ENCODE data around the gene USP46. TPM values are rescaled to one million over a fixed set of nuclear protein-coding genes. Genes with fewer than 3 reads are reported as not detected.

USP46 gene
- total RNA-seq, 1 experiment from 2014 or later = 15.5 TPM

GRCh38 chr4:52588097-52588496 lies 71.0 kb downstream of the USP46 start:
- in situ Hi-C loops (cut with HindIII; ENCODE audit: low pct_unique_long_range_greater_than_20kb, low sequenced_read_pairs) = no loop called here
- peak; percentile 10 for DNase-seq (ENCODE audit: low read depth, low spot score)
- no peak overlapping the region for H3K27ac ChIP-seq (ENCODE audit: low read length)
- H3K4me3 ChIP-seq (ENCODE audit: low read depth in 2 of 2, low read length in 2 of 2) = no peak overlapping the region
- no peaks in the 10 kb centered on the region for H3K36me3 ChIP-seq (ENCODE audit: control insufficient read depth, insufficient read depth, low read length)
- no peaks in the 10 kb centered on the region for H3K27me3 ChIP-seq (ENCODE audit: control insufficient read depth, insufficient read depth, low read length)
- no peaks in the 10 kb centered on the region for H3K9me3 ChIP-seq (ENCODE audit: control insufficient read depth, insufficient read depth, low read depth, low read length)
- no peaks in the 10 kb centered on the region for H3K4me1 ChIP-seq (ENCODE audit: control insufficient read depth, insufficient read depth, low read length)
- TF ChIP-seq SIN3A (IDR thresholded peaks at IDR 0.05; ENCODE audit: borderline replicate concordance, insufficient read depth, low read depth, low read length) = no peak
- TF ChIP-seq TCF7L2 (IDR thresholded peaks at IDR 0.05; ENCODE audit: low read depth, low read length) = no peak
- peak; percentile 67 for TF ChIP-seq CTCF (IDR thresholded peaks at IDR 0.05)
- no peak for TF ChIP-seq REST (IDR thresholded peaks at IDR 0.05; ENCODE audit: insufficient read depth in 1 of 2, low read depth in 2 of 2, low read length in 1 of 2)
- no TSS peak for BruUV-seq (replicated peaks)
- ATAC-seq = 0 out of 2 replicates have a peak, but pooled peaks have one; percentile 62
- ChIA-PET POLR2A (interaction anchor here (0.7 kb wide), 1 partner anchor 9 kb away, joined by 4 read pairs; no protein-coding TSS in a partner anchor), CTCF (interaction anchor here (0.5 to 0.7 kb wide), 3 partner anchors 76 to 161 kb away, joined by 3 to 5 read pairs (median 5); no protein-coding TSS in a partner anchor)
- intact Hi-C loops (cut with micrococcal nuclease; ENCODE audit: unreplicated experiment) = no loop called here

- Histone ChIP-seq H3K4me3 (ENCODE audit: low read depth in 2 of 2, low read length in 2 of 2) (no peak overlapping the region), H3K27me3 (ENCODE audit: control insufficient read depth, insufficient read depth, low read length) (no peaks in the 10 kb centered on the region), H3K27ac (ENCODE audit: low read length) (no peak overlapping the region), H3K36me3 (ENCODE audit: control insufficient read depth, insufficient read depth, low read length) (no peaks in the 10 kb centered on the region), H3K4me1 (ENCODE audit: control insufficient read depth, insufficient read depth, low read length) (no peaks in the 10 kb centered on the region), H3K9me3 (ENCODE audit: control insufficient read depth, insufficient read depth, low read depth, low read length) (no peaks in the 10 kb centered on the region)
- CTCF ChIA-PET = no interaction called here
- no peak for TF ChIP-seq CTCF (IDR thresholded peaks at IDR 0.05)
- TF ChIP-seq POLR2AphosphoS5 (IDR thresholded peaks at IDR 0.05; ENCODE audit: low read depth, low read length) = no peak
- no peak for TF ChIP-seq TCF7L2 (IDR thresholded peaks at IDR 0.05; ENCODE audit: low read depth, low read length)
- TF ChIP-seq REST (IDR thresholded peaks at IDR 0.05; ENCODE audit: insufficient read depth in 1 of 2, low read depth in 2 of 2, low read length in 1 of 2) = no peak
- TF ChIP-seq SIN3A (IDR thresholded peaks at IDR 0.05; ENCODE audit: borderline replicate concordance, insufficient read depth, low read depth, low read length) = no peak
- POLR2A ChIA-PET = no interaction called here
- ATAC-seq (no peak), DNase-seq (ENCODE audit: low read depth, low spot score) (no peak)
- no TSS peak for BruUV-seq (replicated peaks)
- in situ Hi-C loops (cut with HindIII; ENCODE audit: low pct_unique_long_range_greater_than_20kb, low sequenced_read_pairs) (no loop called here), intact Hi-C loops (cut with micrococcal nuclease; ENCODE audit: unreplicated experiment) (no loop called here)
These were observed 73.0 kb downstream of the USP46 start for GRCh38 chr4:52586069-52586468.
